Glomerular endothelial cell (primary cell): ENCODE results near the gene KBTBD2. TPM values are rescaled to one million over a fixed set of nuclear protein-coding genes. Genes with fewer than 3 reads are reported as not detected.
"Not testable (repeated sequence)": the region's sequence is repeated elsewhere in the genome, so short reads cannot be mapped to it uniquely, and the experiment has no call there.

Experiments
- DNase-seq: peaks from one replicate; pipeline ENCODE4 v3.0.0-alpha.2; 2011; ENCODE audit warnings: low read depth, low spot score; ENCODE audit errors: extremely low read depth
- total RNA-seq: library from RNA; depleted of rRNA; stranded (reverse); fragments of >200 nt; gene quantifications from 2 replicates; pipeline ENCODE4 v1.2.3, GENCODE V29; 2015

KBTBD2 gene
- total RNA-seq, 1 donor from 2014 or later: 38.4 TPM

DNA sequence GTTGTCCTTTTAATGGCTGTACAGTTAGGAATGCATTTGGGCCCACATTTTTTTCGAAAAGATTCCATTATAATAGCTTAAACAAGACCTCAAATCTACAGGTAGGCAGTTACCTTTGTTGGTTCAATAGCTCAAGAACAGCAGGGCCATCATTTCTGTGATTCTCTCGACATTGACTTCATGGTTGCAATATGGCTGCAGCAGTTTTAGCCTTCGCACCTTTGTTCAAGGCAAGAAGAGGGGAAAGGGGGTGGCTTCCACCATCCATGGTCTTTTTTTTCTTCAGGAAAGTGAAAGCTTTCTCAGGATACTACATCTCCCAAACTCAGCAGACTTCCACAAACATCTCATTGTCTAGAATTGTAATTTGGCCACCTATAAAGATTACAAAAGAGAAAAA lies 2.2 kb upstream of the KBTBD2 start:
- DNase-seq: no peak

DNA sequence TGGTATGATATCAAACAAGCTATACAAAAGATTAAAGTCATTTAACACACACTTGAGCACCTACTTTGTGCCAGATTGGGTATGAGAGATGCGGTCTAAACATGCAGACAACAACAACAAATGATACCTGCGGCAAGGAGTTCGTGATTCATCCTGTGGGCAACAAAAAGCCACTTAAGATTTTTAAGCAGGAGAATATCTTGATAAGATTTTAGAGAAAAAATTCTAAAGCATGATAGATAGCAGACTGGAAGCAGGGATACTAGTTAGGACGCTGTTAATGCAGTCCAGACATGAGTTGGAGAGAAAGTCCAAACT lies 1.6 kb upstream of the KBTBD2 start:
- DNase-seq: no peak

DNA sequence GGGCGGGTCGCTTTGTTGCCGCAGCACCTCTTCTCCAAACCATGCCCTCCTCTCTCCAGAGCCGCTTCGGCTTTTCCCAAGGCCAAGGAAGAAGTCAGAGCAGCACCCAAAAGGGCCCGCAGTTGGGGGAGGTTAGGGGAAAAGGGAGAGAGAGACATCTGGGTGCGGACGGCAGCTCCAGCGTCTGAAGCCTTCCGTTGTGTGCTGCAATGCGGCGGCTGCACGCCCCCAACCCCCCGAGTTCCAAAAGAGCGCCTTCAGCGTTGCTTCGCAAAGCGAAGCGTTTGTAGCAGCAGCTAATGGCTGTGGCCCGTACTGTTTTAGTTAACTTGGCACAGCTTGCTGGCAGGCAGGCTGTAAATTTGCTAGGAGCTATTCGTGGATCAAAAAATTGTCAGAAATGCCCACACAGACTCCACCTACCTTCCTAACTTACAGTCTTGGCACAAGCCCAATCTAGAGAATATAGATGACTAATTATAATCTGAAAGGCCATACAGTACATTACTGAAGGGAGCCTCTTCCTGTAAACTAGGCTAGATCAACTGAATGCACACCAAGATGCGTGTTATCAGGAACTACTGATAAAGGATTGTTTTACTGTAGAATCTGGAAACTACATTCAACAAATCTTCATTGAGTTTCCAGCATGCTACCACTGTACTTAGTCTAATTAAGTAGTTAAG lies 1.1 kb upstream of the KBTBD2 start:
- no peak for DNase-seq

DNA sequence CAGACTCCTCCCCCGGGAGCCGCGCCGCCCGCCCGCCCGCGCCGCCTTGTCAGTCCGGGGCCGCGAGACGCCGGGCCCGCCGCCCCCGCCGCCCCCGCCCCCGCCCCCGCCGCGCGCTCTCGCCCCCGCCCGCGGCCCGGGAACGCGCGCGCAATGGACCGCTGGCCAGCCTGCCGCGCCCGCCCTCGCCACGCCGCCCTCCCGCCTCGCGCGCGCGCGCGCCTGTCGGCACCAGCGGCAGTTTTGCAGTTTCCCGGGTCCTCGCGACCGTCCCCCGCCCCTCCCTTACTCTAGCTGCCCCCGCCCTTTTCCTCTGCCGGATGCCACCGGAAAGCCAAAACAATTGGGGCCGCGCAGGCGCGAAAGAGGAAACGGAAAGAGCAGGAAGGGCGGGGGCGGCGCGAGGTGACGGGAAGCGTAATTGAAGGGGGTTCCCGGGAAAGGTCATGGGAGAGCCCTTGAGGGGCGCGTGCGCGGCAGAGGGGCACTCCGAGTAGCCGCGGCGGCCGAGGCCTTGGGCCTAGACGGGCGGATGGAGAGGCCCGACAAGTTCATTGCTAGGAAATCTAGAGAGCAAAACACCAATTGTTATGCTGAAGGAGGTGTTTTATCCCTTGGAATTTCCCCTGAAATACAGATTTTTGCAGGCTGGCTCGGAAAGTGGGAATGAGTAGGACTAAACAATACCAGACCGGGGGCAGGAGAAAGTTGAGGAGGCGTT lies 400 bp upstream of the KBTBD2 start:
- DNase-seq: no peak

DNA sequence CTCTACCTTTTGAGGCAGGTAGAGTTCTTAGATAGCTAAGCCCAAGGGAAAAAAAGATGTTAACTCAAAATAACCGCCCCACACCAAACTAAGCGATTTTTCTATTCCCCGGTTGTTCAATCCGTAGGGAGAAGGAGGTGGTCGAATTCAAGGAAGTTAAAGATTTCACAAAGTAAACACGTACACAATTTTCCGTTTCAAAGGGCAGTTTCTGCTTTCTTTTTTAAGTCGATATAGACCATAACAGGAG lies 842 bp downstream of the KBTBD2 start:
- DNase-seq: no peak

DNA sequence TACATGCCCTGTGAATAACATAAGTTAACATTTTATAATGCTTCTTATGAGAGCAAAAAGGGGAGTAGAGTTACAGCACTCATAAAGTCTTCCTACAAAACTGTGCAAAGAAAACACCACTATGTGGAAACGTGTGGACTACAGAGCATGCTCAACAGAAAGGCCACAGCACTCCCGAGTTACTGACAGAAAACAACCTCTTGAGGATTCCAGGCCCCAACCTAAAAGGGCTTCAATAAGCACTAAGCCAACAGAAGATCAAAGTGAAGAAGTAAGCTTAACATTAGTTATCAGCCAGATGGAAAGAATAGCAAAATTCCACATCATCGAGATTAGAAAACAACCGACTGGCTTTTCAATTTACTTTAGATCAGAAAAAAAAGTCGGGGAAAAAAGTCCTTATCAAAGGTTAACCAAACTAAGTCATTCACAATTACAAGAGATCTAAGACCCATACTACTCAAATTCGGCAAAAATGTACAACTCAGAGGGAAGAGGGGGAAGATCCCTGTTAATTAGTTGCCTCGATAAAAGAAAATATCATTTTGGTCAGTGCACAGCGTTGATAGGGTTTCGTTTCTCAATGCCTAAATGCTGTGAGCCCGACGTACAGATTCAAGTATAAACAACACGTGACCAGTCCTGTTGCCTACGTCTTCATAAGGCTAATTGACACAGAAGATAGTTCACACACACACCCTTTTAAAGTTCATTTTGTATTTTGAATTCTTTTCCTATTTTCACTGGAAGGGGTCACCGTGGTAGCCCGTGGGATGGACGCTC lies 1.4 kb downstream of the KBTBD2 start:
- no peak for DNase-seq

DNA sequence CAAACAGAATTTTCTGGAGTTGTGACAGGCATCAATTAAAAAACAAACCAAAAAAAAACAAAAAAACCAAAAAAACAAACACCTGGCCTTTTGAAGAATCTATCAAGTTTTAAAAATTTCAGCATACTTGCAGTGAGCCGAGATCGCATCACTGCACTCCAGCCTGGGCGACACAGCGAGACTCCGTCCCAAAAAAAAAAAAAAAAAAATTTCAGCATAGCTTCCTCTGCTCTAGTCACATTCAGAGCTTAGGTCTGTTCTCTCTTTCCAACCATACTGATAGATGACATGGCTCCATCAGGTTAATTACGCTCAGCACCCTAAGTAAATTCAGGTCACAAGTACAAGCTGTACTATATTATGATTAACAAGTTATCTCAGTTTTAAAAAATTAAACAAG lies 3.1 kb downstream of the KBTBD2 start:
- DNase-seq: no peak

DNA sequence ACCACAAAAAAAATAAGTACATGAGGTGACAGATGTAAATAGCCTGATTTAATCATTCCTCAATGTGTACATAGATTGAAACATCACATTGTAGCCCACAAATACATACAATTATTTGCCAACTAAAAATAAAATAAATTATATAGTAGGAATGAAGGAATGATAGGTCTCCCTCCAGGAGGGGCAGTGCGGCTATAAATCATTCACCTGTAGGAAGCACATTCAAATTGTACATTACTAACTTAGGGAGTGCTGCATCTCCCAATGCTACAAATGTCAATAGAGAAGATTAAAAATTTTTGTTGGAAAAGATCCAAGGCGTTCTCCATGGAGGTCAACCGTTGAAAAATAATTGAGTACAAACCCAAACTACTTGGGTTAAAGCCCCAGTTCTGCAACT lies 4.2 kb downstream of the KBTBD2 start:
- DNase-seq: no peak

DNA sequence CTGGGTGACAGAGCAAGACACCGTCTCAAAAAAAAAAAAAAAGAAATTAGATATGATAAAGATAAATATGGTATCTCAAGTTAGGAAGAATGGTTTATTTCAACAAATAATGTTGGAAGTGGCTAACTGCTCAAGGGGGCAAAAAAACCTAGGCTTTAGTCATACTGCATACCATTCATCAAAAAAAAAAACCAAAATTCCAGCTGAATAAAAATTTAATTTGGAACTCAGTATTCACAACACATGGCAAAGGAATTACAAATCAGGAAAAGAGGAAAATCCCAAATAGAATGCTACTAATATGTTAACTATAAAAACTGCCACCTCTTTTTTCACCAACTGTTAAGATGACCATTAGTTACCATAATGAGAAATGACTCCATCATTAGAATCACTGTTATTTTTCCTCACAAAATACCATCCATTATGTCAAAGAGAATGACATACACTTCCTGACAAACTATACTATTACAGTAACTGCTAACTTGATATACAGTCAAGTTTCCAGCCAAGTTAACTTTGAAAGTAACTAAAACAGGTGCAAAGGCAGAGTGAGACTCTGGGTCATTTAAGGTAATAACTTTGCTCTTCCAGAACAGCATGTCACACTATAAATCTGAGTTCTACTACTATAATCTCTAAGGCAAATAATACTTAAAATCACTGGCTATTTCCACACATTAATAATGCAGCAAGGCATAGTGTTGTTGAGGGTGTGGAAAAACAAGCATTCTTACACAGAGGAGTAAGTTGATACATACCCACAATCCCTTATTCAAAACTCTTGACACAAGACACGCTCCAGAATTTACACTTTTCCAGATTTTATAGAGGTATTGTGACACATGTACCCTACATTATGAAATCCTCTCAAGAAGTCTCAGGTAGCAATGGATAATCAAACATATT lies 10.2 kb downstream of the KBTBD2 start:
- no peak for DNase-seq

DNA sequence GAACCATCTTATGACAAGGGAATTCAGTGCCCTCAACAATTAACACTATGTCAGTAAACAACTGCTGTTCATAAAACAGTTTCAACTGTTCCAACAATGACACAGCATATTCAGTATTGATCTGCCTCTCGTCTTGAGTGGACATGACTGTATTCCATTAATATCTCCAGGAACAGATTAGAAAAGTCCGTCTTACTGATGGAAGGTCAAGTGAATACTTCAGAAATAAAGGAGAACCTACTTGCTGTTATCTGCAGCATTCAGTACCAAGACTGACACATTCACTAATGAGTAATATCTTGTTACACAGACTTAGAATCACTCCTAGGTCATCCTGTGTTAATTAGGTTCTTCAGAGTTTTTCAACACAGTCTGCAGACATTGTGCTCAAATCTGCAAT lies 12.1 kb downstream of the KBTBD2 start:
- DNase-seq: no peak

DNA sequence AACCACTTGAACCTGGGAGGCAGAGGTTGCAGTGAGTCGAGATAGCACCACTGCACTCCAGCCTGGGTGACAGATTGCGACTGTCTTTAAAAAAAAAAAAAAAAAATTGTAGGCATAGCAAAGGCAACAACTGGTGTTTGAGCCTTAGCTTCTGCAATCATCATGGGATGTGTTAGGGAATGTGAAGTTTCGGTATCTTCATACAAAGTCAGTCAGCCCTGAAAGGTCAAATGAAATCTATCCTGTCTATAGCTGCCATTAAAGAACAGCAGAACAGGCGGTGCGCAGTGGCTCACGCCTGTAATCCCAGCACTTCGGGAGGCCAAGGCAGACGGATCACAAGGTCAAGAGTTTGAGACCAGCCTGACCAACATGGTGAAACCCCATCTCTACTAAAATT lies 13.5 kb downstream of the KBTBD2 start:
- DNase-seq: not testable (repeated sequence)

DNA sequence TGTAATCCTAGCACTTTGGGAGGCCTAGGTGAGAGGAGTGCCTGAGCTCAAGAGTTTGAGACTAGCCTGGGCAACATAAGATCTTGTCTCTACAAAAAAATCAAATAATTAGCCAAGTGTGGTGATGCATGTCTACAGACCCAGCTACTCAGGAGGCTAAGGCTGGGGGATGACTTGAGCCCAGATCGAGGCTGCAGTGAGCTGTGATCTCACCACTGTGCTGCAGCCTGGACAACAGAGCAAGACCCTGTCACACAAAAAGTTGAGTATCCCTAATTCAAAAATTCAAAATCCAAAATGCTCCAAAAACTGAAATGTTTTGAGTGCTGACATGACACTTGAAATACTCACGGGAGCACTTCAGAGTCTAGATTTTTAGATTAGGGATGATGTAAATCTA lies 19.1 kb downstream of the KBTBD2 start:
- no peak for DNase-seq

DNA sequence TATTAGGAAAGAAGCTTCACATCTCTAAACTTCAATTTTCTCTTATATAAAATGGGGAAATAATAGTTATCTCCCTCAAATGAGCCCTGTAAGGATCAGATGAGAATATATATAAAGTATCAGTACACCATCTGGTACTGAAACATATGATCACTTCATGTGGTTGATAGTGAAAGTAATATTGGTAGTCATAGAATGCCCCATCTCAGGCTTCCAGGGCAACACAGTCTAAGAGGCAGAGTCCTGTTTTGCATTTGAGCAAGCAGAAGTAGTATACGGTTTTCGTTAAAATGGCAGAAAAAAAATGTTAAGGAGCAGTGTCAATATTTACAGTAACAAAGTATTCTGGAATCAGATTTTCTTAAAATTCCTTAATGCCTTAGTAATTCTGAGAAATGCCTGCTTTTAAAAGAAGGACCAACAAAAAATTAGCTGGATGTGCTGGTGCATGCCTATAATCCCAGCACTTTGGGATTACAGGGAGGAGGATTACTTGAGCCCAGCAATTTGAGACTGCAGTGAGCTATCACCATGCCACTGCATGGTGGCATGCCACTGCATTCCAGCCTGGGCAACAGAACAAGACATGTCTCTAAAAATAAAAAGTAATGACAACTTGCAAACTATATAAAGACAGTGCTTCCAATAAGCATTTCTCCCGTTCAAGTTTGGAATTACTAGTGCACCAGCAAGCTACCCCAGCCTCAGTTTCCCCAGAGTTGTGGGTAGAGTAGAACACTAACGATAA lies 19.8 kb downstream of the KBTBD2 start:
- DNase-seq: no peak

DNA sequence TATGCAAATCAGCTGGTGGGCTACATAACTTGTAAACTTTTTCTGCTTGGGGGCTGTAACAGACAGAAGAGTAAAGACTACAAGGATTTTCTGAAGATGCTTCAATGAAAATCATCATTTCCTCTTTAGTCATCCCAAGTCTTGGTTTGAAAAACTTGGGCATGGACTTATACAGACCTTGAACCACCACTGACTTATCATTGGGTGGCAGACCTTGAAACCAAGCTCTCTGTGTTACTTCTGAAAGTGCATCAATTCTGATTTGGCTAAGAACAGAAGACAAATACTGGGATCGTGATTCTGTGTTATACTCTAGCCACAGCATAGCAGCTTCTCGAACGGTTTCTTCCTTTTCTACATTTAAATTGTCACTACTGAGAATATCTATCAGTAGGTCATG lies 21.3 kb downstream of the KBTBD2 start:
- DNase-seq: no peak

DNA sequence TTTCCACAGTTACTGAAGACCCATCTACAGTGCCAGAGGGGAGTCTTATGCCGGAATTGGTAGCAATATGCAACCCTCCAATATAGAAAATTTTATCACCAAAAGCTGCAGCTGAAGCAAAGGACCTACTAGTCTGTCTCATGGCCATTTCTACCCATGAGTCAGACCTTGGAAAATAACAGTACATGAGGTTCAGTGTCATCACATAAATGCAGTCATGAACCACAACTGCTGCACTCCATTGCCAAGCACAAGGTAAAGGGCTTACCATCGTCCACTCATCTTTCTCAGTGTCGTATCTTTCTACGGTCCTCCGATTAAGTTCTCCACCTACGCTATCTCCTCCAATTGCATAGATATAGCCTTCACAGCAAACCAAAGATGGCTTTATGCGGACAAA lies 21.8 kb downstream of the KBTBD2 start:
- DNase-seq: no peak

DNA sequence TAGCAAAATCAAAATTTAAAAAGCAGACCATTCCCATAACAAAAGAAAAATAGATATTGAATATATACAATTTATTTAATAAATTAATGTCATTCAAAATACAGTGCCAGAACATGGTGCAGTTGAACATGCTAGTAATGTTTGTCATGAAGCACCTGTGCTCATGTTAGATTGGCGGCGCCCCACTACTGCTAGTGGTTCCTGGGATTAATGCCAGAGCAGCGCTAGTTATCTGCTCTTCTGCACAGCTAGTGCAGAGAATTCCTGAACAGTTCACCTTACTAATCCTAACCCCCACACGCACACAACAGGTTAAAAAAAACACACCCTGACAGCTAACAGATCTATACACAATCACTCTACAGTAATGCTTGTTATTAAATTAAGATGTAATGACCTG lies 23.4 kb downstream of the KBTBD2 start:
- DNase-seq: no peak

DNA sequence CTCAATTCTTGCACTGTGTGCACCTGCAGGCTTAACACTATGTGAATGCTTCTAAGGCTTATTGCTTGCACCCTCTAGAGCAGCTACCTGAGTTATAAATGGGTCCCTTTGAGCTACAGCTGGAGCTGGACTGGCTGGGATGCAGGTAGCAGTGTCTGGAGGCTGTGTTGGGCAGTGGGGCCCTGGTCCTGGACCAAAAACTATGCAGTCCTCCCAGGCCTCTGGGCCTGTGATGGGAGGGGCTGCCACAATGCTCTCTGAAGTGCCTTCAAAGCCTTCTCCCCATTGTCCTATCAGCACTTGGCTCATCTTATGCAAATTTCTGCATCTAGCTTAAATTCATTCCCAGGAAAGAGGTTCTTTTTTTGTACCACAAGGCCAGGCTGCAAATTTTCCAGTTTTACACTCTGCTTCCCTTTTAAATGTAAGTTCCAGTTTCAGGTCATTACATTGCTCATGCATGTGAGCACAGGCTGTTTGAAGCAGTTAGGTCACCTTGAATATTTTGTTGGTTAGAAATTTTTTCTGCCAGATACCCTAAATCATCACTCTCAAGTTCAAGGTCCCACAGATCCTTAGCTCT lies 26.0 kb downstream of the KBTBD2 start:
- DNase-seq: no peak

DNA sequence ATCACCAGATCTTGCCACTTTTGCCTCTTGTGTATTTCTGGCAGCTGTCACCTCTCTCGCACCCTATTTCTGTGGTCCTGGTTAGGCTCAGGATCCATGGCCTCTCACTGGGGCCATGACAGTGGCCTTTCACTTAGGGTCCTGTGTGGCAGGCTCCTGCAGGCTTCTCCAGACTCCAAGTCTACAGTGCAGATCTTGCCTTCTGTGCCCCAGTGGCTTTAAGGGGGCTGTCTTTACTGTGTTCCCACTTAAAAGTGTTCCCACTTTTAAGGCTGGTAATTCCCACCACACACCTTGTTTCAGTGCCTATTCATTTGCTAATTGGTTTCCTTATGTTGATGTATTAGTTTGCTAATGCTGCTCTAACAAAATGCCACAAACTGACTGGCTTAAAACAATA lies 27.7 kb downstream of the KBTBD2 start:
- DNase-seq: not testable (repeated sequence)

DNA sequence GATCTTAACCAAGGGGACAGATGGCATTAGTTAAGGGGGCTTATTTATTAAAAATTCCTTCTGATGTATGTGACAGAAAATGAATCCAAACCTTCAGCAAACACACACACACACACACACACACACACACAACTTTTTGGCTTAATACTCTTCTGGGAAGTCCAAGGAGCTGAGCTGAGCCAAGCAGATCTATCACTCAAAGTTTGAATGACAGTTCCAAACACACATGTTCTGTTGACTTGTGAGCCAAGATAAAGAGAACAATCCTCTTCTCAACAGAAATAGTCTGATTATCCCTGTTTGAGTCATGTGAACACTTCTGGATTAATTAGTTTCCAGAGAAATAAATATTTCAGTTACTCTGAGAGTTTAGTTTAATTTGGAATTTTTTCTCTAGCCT lies 31.5 kb downstream of the KBTBD2 start:
- DNase-seq: no peak

DNA sequence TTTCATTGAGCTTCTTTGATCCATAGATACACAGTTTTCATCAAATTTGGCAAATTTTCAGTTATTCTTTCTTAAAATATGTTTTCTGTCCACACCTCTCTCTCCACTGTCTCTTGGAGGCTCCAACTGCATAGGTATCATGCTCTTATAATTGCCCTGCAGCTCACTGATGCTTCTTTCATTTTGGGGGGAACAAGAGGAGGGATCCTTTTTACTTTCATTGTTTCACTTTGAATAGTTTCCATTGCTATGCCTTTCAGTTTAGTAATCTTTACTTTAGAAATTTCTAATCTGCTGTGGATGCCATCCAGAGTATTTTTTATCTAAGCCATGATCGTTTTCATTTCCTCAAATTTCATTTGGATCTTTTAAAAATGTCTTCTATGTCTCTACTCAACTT lies 32.9 kb downstream of the KBTBD2 start:
- DNase-seq: no peak
